HL-60/S4 (cell line): ENCODE data around the gene C19orf53.

ENCODE experiments used
- in situ Hi-C: fragments of 300-500 bp; cut with MboI; formaldehyde crosslinking; loops from 2 replicates; pipeline ENCODE4 v1.14.3; 2022; ENCODE audit warnings: low sequenced_read_pairs

The C19orf53 gene

DNA sequence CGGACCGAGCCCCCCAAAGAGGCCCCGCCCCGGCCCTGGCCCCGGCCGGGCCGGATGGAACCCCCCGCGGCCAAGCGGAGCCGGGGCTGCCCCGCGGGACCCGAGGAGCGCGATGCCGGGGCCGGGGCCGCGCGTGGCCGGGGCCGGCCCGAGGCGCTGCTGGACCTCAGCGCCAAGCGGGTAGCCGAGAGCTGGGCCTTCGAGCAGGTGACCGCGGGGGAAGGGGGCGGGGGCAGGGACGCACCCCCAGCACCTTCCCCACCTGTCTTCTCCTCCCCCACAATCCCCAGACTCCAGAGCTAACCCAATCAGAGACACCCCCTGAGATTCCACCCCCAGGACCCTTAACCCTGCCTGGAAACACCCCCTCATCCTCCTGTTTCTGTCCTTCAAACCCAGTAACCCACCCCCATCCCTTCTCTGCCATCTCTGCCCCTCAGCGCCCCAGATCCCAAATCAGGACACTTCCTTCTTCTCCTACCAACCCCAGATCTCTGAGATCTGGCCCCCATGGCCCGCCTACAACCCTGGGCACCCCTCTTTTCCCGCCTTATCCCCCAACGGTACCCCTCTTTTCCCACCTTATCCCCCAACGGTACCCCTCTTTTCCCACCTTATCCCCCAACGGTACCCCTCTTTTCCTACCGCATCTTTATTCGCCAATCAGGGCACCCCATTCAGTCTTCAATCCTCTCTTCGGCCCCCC lies 21.5 kb downstream of the C19orf53 start:
- in situ Hi-C loops = no loop called here

DNA sequence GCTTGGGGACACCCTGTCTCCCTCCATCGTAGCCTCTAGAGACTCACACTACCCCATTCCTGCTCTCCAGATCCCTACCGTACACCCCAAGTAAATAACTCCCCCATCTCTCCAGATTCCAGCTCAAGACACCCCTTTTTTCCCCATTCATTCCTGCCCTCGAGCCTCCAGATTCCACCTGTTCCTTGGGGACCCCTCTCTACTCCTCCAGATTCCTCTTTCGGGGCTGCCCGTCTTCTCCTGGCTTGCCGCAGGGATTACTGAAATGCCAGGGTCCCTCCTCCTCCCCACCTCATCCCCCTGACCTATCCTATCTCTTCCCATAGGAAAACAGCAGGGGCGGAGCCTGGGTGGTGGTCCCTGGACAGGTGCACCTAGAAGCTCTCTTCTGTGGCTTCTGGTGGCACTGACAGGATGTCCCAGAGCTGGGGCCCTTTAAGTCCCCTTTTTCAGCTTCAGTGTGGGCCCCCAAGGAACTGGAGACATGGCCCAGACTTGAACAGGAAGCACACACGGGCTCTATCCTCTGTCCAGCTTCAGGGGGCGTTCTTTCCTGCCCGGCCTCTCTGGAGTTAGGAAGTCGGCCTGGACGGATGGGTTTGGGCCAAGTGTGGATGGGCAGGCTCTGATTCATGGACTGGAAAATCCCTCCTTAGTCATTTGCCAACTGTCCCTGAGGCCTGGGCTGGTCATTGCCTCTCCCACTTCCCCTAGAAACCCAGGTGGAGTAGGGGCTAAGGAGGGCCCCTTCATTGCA lies 22.2 kb downstream of the C19orf53 start:
- in situ Hi-C loops = no loop called here

DNA sequence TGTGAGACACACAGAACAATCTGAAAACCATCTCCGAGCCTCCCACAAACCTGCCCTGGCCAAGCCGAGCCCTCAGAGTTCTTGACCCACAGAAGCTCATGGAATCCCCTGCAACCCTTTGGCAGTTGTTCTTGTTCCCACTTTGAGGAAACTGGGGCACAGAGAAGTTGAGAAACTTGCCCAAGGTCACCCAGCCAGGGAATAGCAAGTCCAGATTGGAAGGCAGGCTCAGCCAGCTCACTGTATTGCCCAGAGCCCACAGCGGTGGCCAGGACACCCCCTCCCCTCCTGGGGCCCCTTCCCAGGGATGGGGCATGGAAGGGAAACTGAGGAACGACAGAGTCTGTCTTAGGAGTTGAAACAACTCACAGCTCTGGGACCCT lies 22.8 kb downstream of the C19orf53 start:
- in situ Hi-C loops = no loop called here

DNA sequence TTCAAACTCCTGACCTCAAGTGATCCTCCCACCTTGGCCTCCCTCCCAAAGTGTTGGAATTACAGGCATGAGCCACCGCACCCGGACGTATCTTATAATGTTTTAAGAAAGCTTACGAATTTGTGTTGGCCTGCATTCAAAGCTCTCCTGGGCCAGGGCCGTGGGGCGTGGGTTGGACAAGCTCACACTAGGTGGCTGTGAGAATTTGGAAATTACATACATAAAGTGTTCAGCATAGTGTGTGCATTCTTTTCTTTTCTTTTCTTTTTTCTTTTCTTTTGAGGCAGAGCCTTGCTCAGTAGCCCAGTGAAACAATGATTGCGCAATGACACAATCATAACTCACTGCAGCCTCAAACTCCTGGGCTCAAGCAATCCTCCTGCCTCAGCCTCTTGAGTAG lies 23.6 kb downstream of the C19orf53 start:
- in situ Hi-C loops = no loop called here

DNA sequence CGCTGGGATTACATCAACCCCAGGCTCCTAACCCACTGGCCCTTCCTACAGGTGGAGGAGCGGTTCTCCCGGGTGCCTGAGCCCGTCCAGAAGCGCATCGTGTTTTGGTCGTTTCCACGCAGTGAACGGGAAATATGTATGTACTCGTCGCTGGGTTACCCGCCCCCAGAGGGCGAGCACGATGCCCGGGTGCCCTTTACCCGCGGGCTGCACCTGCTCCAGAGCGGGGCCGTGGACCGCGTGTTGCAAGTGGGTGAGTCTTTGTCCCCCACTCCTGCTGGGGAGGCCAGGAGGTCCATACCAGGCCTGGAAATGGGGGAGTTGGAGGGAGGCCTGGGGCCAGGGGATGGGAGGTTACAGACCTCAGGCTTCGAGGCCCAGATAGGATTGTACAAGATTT lies 25.4 kb downstream of the C19orf53 start:
- in situ Hi-C loops = no loop called here

DNA sequence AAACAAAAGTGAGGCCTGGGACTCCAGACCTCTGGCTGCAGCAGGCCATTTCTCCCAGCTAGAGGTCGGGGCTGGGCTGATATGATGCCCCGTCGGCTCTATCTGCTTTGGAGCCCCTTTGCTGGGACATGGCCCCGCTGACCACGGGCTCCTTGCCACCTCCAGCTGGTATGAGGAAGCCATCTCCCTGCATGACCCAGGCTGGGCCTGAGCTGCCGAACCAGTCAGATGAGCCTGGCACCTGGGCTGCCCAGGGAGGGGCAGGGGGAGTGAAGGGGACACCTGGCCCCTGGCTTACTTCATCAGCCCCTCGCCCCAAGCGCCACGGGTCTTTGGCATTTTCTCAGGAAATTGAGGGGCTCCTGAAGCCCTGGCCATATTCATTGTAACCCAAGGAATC lies 28.8 kb downstream of the C19orf53 start:
- in situ Hi-C loops = no loop called here

DNA sequence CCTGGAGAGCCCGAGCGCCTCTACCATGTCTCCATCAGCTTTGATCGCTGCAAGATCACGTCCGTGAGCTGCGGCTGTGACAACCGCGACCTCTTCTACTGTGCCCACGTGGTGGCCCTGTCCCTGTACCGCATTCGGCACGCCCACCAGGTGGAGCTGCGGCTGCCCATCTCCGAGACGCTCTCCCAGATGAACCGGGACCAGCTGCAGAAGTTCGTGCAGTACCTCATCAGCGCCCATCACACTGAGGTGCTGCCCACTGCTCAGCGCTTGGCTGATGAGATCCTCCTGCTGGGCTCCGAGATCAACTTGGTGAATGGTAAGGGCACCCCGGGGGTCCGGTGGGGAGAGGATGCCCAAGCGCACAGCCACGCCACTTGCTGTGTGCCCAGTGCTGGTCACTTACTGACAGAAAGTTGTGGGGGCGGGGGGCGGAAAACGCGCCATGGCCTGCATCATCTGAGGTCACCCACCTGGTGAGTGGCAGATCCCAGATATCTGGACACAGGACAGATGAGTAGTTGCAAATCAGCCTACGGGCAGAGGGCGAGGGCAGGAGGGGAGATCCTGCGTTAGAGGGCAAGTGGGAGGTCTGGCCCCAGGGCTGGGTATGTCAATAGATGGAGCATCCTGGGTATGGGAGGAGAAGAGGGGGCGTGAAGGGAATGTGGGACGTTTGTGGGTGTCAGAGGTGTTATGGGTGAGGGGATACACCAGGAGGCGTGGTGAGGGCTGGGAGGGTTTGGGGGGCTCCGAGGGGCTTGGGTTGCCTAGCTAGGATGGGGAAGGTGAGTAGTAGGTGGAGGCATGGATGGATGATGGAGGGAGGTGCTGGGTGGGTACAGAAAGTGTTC lies 30.8 kb downstream of the C19orf53 start:
- in situ Hi-C loops = no loop called here

DNA sequence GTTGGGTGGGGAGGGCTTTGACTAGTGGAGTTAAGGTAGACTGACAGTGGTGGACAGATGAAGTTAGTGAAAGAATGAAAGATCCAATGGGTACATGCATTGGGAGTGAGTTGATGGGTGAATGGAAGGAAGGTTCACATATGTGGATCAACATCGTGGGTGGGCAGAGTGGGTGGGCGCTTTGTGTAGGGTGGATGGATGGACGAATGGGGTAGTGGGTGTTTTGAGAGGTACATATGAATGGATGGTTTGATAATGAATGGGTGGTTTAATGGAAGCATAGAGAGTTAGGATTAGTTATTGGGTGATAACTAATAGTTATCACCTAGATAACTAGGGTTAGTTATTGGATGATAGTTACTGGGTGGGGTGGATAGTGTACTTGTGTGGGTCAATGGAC lies 32.5 kb downstream of the C19orf53 start:
- in situ Hi-C loops = no loop called here

DNA sequence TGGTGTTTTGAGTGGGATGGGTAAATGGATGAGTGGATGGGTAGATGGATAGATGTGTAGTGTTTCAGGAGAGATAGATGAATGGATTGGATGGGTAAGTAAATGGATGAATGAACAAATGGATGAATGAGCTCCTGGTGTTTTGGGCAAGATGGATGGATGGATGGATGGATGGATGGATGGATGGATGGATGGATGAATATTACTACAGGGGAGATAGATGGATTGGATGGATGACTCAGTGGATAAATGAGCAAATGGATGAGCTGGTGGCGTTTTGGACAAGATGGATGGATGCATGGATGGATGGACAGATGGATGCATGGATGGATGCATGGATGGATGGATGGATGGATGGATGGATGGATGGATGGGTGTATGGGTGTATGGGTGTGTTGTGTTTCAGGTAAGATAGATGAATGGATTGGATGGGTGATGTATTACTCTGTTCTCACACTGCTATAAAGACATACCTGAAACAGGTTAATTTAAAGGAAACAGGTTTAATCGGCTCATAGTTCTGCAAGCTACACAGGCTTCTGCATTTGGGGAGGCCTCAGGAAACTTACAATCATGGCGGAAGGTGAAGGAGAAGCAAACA lies 33.3 kb downstream of the C19orf53 start:
- in situ Hi-C loops = no loop called here

DNA sequence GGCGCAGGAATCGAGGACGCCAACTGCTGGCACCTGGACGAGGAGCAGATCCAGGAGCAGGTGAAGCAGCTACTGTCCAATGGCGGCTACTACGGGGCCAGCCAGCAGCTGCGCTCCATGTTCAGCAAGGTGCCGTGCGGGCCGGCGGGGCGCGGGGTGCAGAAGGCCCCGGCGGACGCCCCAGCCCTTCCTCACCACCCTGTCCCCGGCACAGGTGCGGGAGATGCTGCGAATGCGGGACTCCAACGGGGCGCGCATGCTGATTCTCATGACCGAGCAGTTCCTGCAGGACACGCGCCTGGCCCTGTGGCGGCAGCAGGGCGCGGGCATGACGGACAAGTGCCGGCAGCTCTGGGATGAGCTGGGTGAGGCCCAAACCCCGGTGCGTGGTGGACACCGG lies 34.6 kb downstream of the C19orf53 start:
- in situ Hi-C loops = no loop called here

DNA sequence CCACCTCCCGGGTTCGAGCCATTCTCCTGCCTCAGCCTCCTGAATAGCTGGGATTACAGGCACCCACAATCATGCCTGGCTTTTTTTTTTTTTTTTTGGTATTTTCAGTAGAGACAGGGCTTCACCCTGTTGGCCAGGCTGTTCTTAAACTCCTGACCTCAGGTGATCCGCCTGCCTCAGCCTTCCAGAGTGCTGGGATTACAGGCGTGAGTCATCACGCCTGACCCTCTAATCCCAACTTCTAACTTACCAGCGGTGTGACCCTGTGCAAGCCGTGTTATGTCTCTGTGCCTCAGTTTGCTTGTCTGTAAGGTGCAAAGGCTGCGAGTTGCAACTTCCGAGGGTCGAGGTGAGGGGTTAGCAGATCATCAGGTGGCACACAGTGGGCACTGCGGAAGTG lies 38.3 kb downstream of the C19orf53 start:
- in situ Hi-C loops = no loop called here

DNA sequence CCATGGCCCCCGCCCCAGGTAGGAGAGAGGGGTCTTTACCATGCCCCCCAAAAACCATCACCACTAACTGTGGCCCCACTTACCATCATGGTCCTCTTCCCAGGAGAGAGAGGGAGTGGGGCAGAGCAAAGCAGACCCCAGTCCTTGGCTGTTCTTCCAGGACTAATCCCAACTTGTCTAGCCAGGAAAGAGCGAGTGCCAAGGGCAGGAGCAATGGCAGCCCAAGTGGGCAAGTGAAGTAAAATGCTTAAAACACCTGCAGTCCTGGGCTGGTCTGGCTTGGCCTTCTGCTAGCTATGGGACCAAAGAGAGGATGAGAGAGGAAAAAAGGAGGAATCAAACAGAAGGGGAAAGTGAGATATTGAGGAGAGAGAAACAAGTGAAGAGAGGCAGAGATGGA lies 38.9 kb downstream of the C19orf53 start:
- in situ Hi-C loops = no loop called here

DNA sequence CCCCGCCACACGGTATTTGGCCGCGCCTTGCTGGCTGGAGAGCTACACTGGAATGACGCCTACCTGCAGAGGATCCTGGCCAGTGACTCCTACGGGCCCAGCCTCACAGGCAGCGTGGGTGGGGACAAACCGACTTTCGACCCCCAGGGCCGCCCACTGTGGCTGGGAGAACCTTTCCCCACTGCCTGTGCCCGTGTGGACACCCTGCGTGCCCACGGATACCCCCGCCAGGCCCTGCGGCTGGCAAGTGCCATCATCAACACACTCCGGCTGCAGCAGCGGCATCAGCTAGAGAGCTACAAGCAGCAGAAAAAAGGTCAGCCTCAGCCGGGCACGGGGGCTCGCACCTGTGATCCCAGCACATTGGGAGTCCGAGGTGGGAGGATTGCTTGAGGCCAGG lies 40.3 kb downstream of the C19orf53 start:
- in situ Hi-C loops = no loop called here

DNA sequence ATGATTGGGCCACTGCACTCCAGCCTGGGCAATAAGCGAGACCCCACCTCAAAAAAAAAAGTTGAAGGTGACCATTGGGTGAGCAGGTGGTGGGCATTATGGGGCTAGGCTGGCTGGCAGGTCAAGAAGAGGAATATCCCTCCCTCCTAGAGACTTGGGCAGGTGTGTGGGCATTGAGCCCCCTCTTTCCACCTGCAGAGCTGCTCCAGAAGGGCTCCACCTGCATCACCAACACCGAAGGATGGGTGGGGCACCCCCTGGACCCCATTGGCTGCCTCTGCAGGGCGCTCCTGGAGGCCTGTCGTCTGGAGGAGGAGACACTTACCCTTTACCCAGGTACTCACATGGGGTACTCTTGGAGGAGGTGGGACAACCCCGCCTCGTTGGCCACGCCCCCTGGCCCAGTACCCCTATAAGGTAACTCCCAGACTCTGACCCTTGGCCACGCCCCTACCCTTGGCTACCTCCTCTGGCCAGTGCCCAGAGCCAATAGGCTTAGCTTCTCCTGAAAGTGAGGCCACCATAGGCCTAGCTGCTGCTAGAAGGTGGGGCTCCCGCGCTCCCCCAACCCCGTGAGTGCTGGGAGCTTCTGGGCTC lies 42.9 kb downstream of the C19orf53 start:
- in situ Hi-C loops = no loop called here

DNA sequence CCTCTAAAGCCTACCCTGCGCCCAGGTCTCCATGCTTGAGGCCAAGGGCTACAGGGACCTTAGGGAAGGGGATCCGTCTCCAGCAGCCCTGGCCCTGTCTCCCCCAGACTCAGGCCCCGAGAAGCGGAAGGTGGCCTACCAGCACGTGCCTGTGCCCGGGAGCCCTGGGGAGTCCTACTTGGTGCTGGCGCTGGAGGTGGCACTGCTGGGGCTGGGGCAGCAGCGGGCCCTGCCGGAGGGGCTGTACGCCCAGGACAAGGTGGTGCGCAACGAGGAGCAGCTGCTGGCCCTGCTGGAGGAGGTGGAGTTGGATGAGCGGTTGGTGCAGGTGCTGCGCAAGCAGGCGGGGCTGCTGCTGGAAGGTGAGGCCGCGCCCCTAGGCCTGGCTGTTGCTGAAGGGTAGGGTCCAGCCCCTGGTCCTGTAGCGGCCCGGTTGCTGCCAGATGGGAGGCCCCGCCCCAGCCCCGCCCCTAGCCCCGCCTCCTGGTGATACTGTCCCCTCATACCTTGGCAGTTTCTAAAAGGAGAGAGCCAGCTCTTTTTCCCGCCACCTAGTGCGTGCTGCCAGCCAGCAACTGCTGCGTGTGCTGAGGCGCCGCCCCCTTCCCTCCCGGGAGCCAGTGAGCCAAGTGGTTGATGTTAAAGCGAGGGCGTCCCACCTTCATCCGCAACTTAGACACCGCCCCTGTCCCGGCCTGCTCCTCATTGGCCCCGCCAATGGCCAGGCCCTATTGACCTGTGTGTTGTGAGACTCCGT lies 43.5 kb downstream of the C19orf53 start:
- in situ Hi-C loops = no loop called here

DNA sequence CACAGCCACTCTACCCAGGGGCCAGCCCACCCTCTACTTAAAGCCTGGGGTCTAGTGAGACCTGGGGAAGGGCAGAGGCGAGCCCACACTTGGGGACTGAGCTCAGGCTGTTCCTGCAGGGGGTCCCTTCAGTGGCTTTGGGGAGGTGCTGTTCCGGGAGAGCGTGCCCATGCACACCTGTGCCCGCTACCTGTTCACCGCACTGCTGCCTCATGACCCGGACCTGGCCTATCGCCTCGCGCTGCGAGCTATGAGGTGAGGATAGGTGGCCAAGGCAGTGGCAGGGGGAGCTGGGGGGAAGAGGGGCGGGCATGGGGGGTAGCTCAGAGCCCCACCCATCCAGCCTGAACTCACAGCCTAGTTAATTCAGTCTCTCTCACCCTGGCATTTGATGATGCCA lies 45.0 kb downstream of the C19orf53 start:
- in situ Hi-C loops = no loop called here

DNA sequence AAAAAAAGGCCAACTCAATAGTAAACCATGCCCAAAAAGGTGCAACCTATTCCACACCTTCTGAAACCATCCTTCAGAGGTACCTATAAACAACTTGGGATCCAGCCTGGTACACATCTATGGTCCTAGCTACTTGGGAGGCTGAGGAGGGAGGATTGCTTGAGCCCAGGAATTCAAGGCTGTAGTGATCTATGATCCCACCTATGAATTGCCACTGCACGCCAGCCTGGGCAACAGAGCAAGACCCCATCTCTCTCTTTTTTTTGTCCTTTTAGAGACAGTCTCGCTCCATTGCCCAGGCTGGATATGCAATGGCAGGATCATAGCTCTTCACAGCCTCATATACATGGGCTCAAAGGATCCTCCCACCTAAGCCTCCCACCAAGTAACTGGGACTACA lies 47.0 kb downstream of the C19orf53 start:
- in situ Hi-C loops = no loop called here

DNA sequence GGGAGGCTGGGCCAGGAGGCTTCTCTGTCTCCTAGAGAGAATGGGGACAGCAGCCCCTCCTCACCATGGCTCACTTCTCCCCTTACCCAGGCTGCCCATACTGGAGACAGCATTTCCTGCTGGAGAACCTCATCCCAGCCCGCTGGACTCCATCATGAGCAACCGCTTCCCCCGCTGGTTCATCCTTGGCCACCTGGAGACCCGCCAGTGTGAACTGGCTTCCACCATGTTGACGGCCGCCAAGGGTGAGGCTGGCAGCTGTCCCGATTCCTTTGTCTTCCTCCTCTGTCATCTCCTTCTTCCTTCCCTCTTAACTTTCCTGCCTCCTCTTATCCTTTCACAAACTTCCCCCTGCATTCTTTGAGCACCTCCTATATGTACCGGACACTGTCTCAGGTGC lies 49.0 kb downstream of the C19orf53 start:
- in situ Hi-C loops = no loop called here

DNA sequence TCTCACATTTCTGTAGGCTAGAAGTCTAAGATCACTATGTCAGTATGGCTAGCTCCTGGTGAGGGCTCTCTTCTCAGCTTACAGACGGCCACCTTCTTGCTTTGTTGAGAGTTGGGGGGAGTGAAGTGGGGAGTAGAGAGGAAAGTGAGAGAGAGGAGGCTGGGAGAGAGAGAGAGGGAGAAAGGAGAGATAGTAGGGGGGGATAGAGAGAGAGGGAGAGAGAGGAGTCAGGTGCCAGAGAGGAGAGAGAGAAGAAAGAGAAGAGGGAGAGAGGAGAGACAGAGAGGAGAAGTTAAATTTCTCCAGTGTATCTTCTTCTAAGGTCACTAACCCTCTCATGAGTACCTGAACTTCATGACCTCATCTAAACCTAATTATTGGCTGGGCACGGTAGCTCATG lies 49.6 kb downstream of the C19orf53 start:
- in situ Hi-C loops = no loop called here

DNA sequence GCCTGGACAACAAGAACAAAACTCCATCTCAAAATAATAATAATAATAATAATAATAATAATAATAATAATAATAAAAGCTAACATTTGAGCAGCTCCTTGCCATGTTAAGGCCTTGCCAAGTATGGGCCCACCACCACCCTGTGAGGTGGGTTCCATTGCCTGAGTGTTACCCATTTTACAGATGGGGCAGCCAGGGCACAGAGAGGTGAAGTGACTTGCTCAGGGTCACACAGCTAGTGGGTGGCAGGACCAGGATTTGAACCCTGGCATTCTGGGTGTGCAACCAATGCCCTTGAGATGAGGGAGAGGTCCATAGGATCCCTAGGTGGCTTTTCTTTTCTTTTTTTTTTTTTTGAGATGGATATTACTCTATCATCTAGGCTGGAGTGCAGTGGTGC lies 50.4 kb downstream of the C19orf53 start:
- in situ Hi-C loops = no loop called here
